ENCODE results near the gene ELAVL1.
"Not testable (repeated sequence)": the region's sequence is repeated elsewhere in the genome, so short reads cannot be mapped to it uniquely, and the experiment has no call there.

ELAVL1 gene

GRCh38 chr19:7941895-7942596 lies 63.4 kb downstream of the ELAVL1 start:
- peak overlapping the region; percentile 100; the same call in 1 of the 2 replicates for H3K9ac ChIP-seq (ENCODE audit: low read depth, low read length)

GRCh38 chr19:7940841-7941240 lies 64.6 kb downstream of the ELAVL1 start:
- H3K9me3 ChIP-seq (ENCODE audit: insufficient read depth, low read depth, low read length), result no peaks in the 10 kb centered on the region
- no peak overlapping the region for H3K27ac ChIP-seq (ENCODE audit: low read length)
- no peaks in the 10 kb centered on the region for H3K4me1 ChIP-seq (ENCODE audit: insufficient read depth, low read length)
- H3K36me3 ChIP-seq (ENCODE audit: insufficient read depth, low read depth, low read length), result peaks cover 61% of the 10 kb centered on the region
- no peak overlapping the region for H3K9ac ChIP-seq (ENCODE audit: low read depth, low read length)
- no peaks in the 10 kb centered on the region for H3K27me3 ChIP-seq (ENCODE audit: insufficient read depth, low read length)
- H3K4me3 ChIP-seq (ENCODE audit: low read length), result no peak overlapping the region

More at GRCh38 chr19:7941895-7942596, 63.4 kb downstream of the ELAVL1 start:
- no peaks in the 10 kb centered on the region for H3K9me3 ChIP-seq (ENCODE audit: insufficient read depth, low read depth, low read length)
- no peaks in the 10 kb centered on the region for H3K4me1 ChIP-seq (ENCODE audit: insufficient read depth, low read length)
- H3K36me3 ChIP-seq (ENCODE audit: insufficient read depth, low read depth, low read length), result peaks cover 48% of the 10 kb centered on the region
- H3K27ac ChIP-seq (ENCODE audit: low read length), result no peak overlapping the region
- H3K4me3 ChIP-seq (ENCODE audit: low read length), result peak overlapping the region; percentile 92
- no peaks in the 10 kb centered on the region for H3K27me3 ChIP-seq (ENCODE audit: insufficient read depth, low read length)

- H3K9ac ChIP-seq (ENCODE audit: low read depth, low read length), result no peak overlapping the region
- H3K36me3 ChIP-seq (ENCODE audit: insufficient read depth, low read depth, low read length), result peaks cover 92% of the 10 kb centered on the region
- H3K9me3 ChIP-seq (ENCODE audit: insufficient read depth, low read depth, low read length), result no peaks in the 10 kb centered on the region
- H3K4me3 ChIP-seq (ENCODE audit: low read length), result no peak overlapping the region
- H3K4me1 ChIP-seq (ENCODE audit: insufficient read depth, low read length), result no peaks in the 10 kb centered on the region
- H3K27ac ChIP-seq (ENCODE audit: low read length), result no peak overlapping the region
- H3K27me3 ChIP-seq (ENCODE audit: insufficient read depth, low read length), result no peaks in the 10 kb centered on the region
These were observed 70.7 kb downstream of the ELAVL1 start for GRCh38 chr19:7934766-7935165.

- Histone ChIP-seq H3K4me3 (ENCODE audit: low read length) (no peak overlapping the region), H3K27me3 (ENCODE audit: insufficient read depth, low read length) (no peaks in the 10 kb centered on the region), H3K9ac (ENCODE audit: low read depth, low read length) (no peak overlapping the region), H3K36me3 (ENCODE audit: insufficient read depth, low read depth, low read length) (peaks cover 88% of the 10 kb centered on the region), H3K27ac (ENCODE audit: low read length) (no peak overlapping the region), H3K4me1 (ENCODE audit: insufficient read depth, low read length) (no peaks in the 10 kb centered on the region), H3K9me3 (ENCODE audit: insufficient read depth, low read depth, low read length) (no peaks in the 10 kb centered on the region)
These were observed 71.4 kb downstream of the ELAVL1 start for GRCh38 chr19:7933828-7934725.

GRCh38 chr19:7933411-7933810 lies 72.0 kb downstream of the ELAVL1 start:
- Histone ChIP-seq H3K4me3 (ENCODE audit: low read length) (no peak overlapping the region), H3K9me3 (ENCODE audit: insufficient read depth, low read depth, low read length) (no peaks in the 10 kb centered on the region), H3K27ac (ENCODE audit: low read length) (no peak overlapping the region), H3K9ac (ENCODE audit: low read depth, low read length) (no peak overlapping the region), H3K36me3 (ENCODE audit: insufficient read depth, low read depth, low read length) (peaks cover 81% of the 10 kb centered on the region), H3K4me1 (ENCODE audit: insufficient read depth, low read length) (no peaks in the 10 kb centered on the region), H3K27me3 (ENCODE audit: insufficient read depth, low read length) (no peaks in the 10 kb centered on the region)

GRCh38 chr19:7932930-7933300 lies 72.5 kb downstream of the ELAVL1 start:
- H3K27ac ChIP-seq (ENCODE audit: low read length), result no peak overlapping the region
- no peaks in the 10 kb centered on the region for H3K9me3 ChIP-seq (ENCODE audit: insufficient read depth, low read depth, low read length)
- H3K36me3 ChIP-seq (ENCODE audit: insufficient read depth, low read depth, low read length), result peaks cover 76% of the 10 kb centered on the region
- no peaks in the 10 kb centered on the region for H3K27me3 ChIP-seq (ENCODE audit: insufficient read depth, low read length)
- no peak overlapping the region for H3K9ac ChIP-seq (ENCODE audit: low read depth, low read length)
- no peaks in the 10 kb centered on the region for H3K4me1 ChIP-seq (ENCODE audit: insufficient read depth, low read length)
- no peak overlapping the region for H3K4me3 ChIP-seq (ENCODE audit: low read length)

- peaks cover 71% of the 10 kb centered on the region for H3K36me3 ChIP-seq (ENCODE audit: insufficient read depth, low read depth, low read length)
- no peaks in the 10 kb centered on the region for H3K4me1 ChIP-seq (ENCODE audit: insufficient read depth, low read length)
- no peak overlapping the region for H3K27ac ChIP-seq (ENCODE audit: low read length)
- H3K27me3 ChIP-seq (ENCODE audit: insufficient read depth, low read length), result no peaks in the 10 kb centered on the region
- no peak overlapping the region for H3K4me3 ChIP-seq (ENCODE audit: low read length)
- no peak overlapping the region for H3K9ac ChIP-seq (ENCODE audit: low read depth, low read length)
- H3K9me3 ChIP-seq (ENCODE audit: insufficient read depth, low read depth, low read length), result no peaks in the 10 kb centered on the region
These were observed 73.0 kb downstream of the ELAVL1 start for GRCh38 chr19:7932276-7932929.

GRCh38 chr19:7931221-7932061 lies 74.0 kb downstream of the ELAVL1 start:
- peaks cover 61% of the 10 kb centered on the region for H3K36me3 ChIP-seq (ENCODE audit: insufficient read depth, low read depth, low read length)

GRCh38 chr19:7930765-7931164 lies 74.7 kb downstream of the ELAVL1 start:
- H3K27ac ChIP-seq (ENCODE audit: low read length), result no peak overlapping the region

More at GRCh38 chr19:7931221-7932061, 74.0 kb downstream of the ELAVL1 start:
- H3K4me1 ChIP-seq (ENCODE audit: insufficient read depth, low read length), result no peaks in the 10 kb centered on the region; the same call in 1 of the 2 replicates
- H3K9ac ChIP-seq (ENCODE audit: low read depth, low read length), result no peak overlapping the region
- H3K27me3 ChIP-seq (ENCODE audit: insufficient read depth, low read length), result no peaks in the 10 kb centered on the region
- H3K9me3 ChIP-seq (ENCODE audit: insufficient read depth, low read depth, low read length), result no peaks in the 10 kb centered on the region
- H3K27ac ChIP-seq (ENCODE audit: low read length), result no peak overlapping the region
- H3K4me3 ChIP-seq (ENCODE audit: low read length), result no peak overlapping the region

GRCh38 chr19:7930030-7930429 lies 75.4 kb downstream of the ELAVL1 start:
- not testable (repeated sequence) for H3K27me3 ChIP-seq (ENCODE audit: insufficient read depth, low read length); H3K4me3 ChIP-seq (ENCODE audit: low read length); H3K9ac ChIP-seq (ENCODE audit: low read depth, low read length); H3K9me3 ChIP-seq (ENCODE audit: insufficient read depth, low read depth, low read length); H3K27ac ChIP-seq (ENCODE audit: low read length); H3K4me1 ChIP-seq (ENCODE audit: insufficient read depth, low read length)
- peaks cover 47% of the 10 kb centered on the region for H3K36me3 ChIP-seq (ENCODE audit: insufficient read depth, low read depth, low read length)

More at GRCh38 chr19:7930765-7931164, 74.7 kb downstream of the ELAVL1 start:
- Histone ChIP-seq H3K9me3 (ENCODE audit: insufficient read depth, low read depth, low read length) (no peaks in the 10 kb centered on the region), H3K4me1 (ENCODE audit: insufficient read depth, low read length) (no peaks in the 10 kb centered on the region; the same call in 1 of the 2 replicates), H3K36me3 (ENCODE audit: insufficient read depth, low read depth, low read length) (peaks cover 55% of the 10 kb centered on the region), H3K9ac (ENCODE audit: low read depth, low read length) (no peak overlapping the region), H3K4me3 (ENCODE audit: low read length) (no peak overlapping the region), H3K27me3 (ENCODE audit: insufficient read depth, low read length) (no peaks in the 10 kb centered on the region)

Measured in iPS-20b (cell line).